HFFc6 (cell line): ENCODE results near the gene TTC5. TPM values are rescaled to one million over a fixed set of nuclear protein-coding genes. Genes with fewer than 3 reads are reported as not detected.

Experiments used
- DNase-seq: peaks from one replicate; pipeline ENCODE4 v3.0.0-alpha.2; 2018
- H3K27ac Mint-ChIP-seq: 2 replicates; pipeline ENCODE4 v1.8.0; 2020; ENCODE audit warnings: mild to moderate bottlenecking, mixed read lengths
- H3K27me3 Mint-ChIP-seq: 2 replicates; pipeline ENCODE4 v1.8.0; 2021; ENCODE audit warnings: mild to moderate bottlenecking, moderate library complexity, mixed read lengths; ENCODE audit not compliant: insufficient read depth
- H3K36me3 Mint-ChIP-seq: 2 replicates; pipeline ENCODE4 v1.8.0; 2021; ENCODE audit warnings: low read depth, mixed read lengths
- H3K4me1 Mint-ChIP-seq: 2 replicates; pipeline ENCODE4 v1.8.0; 2020; ENCODE audit warnings: low read depth, mixed read lengths
- H3K4me3 Mint-ChIP-seq: 2 replicates; pipeline ENCODE4 v1.8.0; 2020; ENCODE audit warnings: mild to moderate bottlenecking, moderate library complexity, mixed read lengths
- H3K9me3 Mint-ChIP-seq: 2 replicates; pipeline ENCODE4 v1.8.0; 2020; ENCODE audit warnings: mild to moderate bottlenecking, mixed read lengths
- CTCF ChIP-seq: fragments of 200-600 bp; sonication (generic); IDR thresholded peaks from 2 replicates; pipeline ENCODE4 v1.5.0; 2021; ENCODE audit warnings: antibody characterized with exemption, mild to moderate bottlenecking
- long read RNA-seq: library from polyadenylated mRNA; unstranded; transcript quantifications from one replicate; pipeline ENCODE4 v2.0.0, GENCODE V29; 2019
- total RNA-seq, 6 experiments: library from RNA; stranded (reverse); fragmentation: NEBNext Ultra II Directional; extraction: Animal tissue kit (Norgen Biotek cat#: 25700); gene quantifications; 2 replicates in 1 of 6; 3 replicates in 5 of 6; pipeline ENCODE4 v1.2.3, GENCODE V29; 2021

The TTC5 gene
- 10 to 100 TPM; 21.3 to 27.1 (median 23.3) TPM for total RNA-seq
- long read RNA-seq, full-length matches to known transcripts: 17 of 18 reads
- long read RNA-seq, partial matches to known transcripts: 1 of 18 reads
- long read RNA-seq, other reads (novel, unspliced or antisense): 0 of 18 reads

- Mint-ChIP-seq H3K27me3 (peaks cover 7% of the 10 kb centered on the region; the same call in 1 of the 2 replicates), H3K27ac (peak within 1 kb of the TSS; percentile 90), H3K9me3 (no peaks in the 10 kb centered on the region), H3K36me3 (peaks cover 13% of the 10 kb centered on the region; the same call in 1 of the 2 replicates), H3K4me1 (peaks cover 37% of the 10 kb centered on the region), H3K4me3 (peak within 1 kb of the TSS; percentile 95)
- TF ChIP-seq CTCF: peak; percentile 91
- DNase-seq: peak; percentile 76
Measured at GRCh38 chr14:20305265-20306078, at the start of gene TTC5. Gene TTC5 (minus strand): TSS chr14:20305951. CDS start chr14:20305937, 14 bp downstream.

- Mint-ChIP-seq H3K27me3 (no peaks in the 10 kb centered on the region; the same call in 1 of the 2 replicates), H3K36me3 (peaks cover 16% of the 10 kb centered on the region), H3K4me1 (peaks cover 14% of the 10 kb centered on the region), H3K4me3 (no peak overlapping the region), H3K9me3 (no peaks in the 10 kb centered on the region), H3K27ac (peak overlapping the region; percentile 72)
- peak; percentile 66 for TF ChIP-seq CTCF
- peak; percentile 32 for DNase-seq
Measured at GRCh38 chr14:20350860-20351259, 45.1 kb upstream of the TTC5 start.

- Mint-ChIP-seq H3K27me3 (no peaks in the 10 kb centered on the region; the same call in 1 of the 2 replicates), H3K27ac (peak overlapping the region; percentile 72), H3K4me3 (no peak overlapping the region), H3K4me1 (peaks cover 16% of the 10 kb centered on the region), H3K36me3 (peaks cover 19% of the 10 kb centered on the region), H3K9me3 (no peaks in the 10 kb centered on the region)
- peak; percentile 21 for DNase-seq
- no peak for TF ChIP-seq CTCF
Measured at GRCh38 chr14:20350282-20350681, 44.5 kb upstream of the TTC5 start.

- TF ChIP-seq CTCF: no peak
- H3K27ac Mint-ChIP-seq: no peak overlapping the region
- H3K36me3 Mint-ChIP-seq: peaks cover 23% of the 10 kb centered on the region
- no peaks in the 10 kb centered on the region; the same call in 1 of the 2 replicates for H3K27me3 Mint-ChIP-seq
- no peak overlapping the region for H3K4me3 Mint-ChIP-seq
- no peaks in the 10 kb centered on the region for H3K9me3 Mint-ChIP-seq
- peaks cover 30% of the 10 kb centered on the region for H3K4me1 Mint-ChIP-seq
- no peak for DNase-seq
Measured at GRCh38 chr14:20347747-20348146, 42.0 kb upstream of the TTC5 start.

- no peak for DNase-seq
- H3K27ac Mint-ChIP-seq: no peak overlapping the region
- H3K4me3 Mint-ChIP-seq: no peak overlapping the region
- H3K9me3 Mint-ChIP-seq: no peaks in the 10 kb centered on the region
- no peak for TF ChIP-seq CTCF
- H3K36me3 Mint-ChIP-seq: peaks cover 19% of the 10 kb centered on the region
- no peaks in the 10 kb centered on the region; the same call in 1 of the 2 replicates for H3K27me3 Mint-ChIP-seq
- peaks cover 30% of the 10 kb centered on the region for H3K4me1 Mint-ChIP-seq
Measured at GRCh38 chr14:20346713-20347112, 41.0 kb upstream of the TTC5 start.
